ENCODE measurements around the gene CHRDL1.

Gene CHRDL1

DNA sequence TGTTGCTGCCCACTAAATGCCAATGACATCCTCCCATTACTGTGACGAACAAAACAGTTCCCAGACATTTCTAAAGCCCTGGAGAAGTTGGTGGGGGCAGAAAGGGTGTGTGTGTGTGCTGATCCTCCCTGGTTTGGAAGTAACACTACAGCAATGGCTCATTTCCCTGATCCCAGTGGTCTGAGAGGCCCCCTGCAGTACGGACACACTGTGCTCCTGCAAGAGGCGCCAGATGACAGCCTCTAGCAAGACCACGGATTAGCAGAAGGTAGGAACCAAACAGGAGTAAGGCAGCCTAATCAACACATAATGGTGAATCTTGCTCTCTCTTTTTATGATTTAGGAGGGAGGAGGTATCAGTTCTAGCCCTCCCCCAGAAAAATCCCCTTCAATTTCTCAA is 49.6 kb downstream of the CHRDL1 start:
- TF ChIP-seq CTCF (IDR thresholded peaks at IDR 0.05; ENCODE audit: control insufficient read depth, extremely low read depth, insufficient read depth): no peak
- no peak for DNase-seq (ENCODE audit: low read depth)
- no peak overlapping the region for H3K4me3 ChIP-seq (ENCODE audit: low read depth, low read length)

GRCh38 chrX:110745288-110745687 is 50.3 kb downstream of the CHRDL1 start:
- no peak for TF ChIP-seq CTCF (IDR thresholded peaks at IDR 0.05; ENCODE audit: control insufficient read depth, extremely low read depth, insufficient read depth)
- no peak overlapping the region for H3K4me3 ChIP-seq (ENCODE audit: low read depth, low read length)
- DNase-seq (ENCODE audit: low read depth): no peak

GRCh38 chrX:110743679-110744340 is 51.8 kb downstream of the CHRDL1 start:
- no peak for TF ChIP-seq CTCF (IDR thresholded peaks at IDR 0.05; ENCODE audit: control insufficient read depth, extremely low read depth, insufficient read depth)
- no peak for DNase-seq (ENCODE audit: low read depth)
- no peak overlapping the region for H3K4me3 ChIP-seq (ENCODE audit: low read depth, low read length)

GRCh38 chrX:110741213-110741796 is 54.3 kb downstream of the CHRDL1 start:
- TF ChIP-seq CTCF (IDR thresholded peaks at IDR 0.05; ENCODE audit: control insufficient read depth, extremely low read depth, insufficient read depth): no peak
- DNase-seq (ENCODE audit: low read depth): no peak
- H3K4me3 ChIP-seq (ENCODE audit: low read depth, low read length): no peak overlapping the region

DNA sequence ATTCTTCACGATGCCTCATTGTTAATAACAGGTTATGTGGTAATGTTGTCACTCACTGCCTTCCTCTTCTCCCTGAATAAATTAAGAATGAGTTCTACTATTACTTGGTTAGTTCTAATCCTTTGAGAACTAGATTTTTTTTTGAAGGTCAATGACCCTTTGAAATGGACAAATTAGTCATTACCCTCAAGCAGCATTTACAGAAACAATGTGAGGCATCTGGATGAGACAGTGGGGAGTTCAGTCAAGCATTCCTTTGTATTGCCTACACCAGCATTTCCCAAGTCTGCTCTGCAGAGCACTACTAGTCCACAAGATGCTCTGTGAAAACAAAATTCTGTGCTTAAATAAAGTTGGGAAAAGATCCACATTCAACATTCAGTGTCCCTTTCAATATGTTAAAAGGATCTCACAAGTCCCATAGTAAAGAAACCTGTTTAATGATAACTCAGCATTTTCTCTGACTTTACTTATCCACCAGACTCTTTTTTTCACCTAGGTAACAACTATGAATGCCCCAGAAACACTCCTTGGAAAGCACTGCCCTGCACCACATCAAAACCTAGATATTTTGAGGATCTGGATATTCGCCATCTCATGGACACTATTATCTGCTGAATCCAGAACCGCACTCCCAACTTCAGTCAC is 60.6 kb downstream of the CHRDL1 start:
- no peak for TF ChIP-seq CTCF (IDR thresholded peaks at IDR 0.05; ENCODE audit: control insufficient read depth, extremely low read depth, insufficient read depth)
- no peak overlapping the region for H3K4me3 ChIP-seq (ENCODE audit: low read depth, low read length)
- no peak for DNase-seq (ENCODE audit: low read depth)

GRCh38 chrX:110734271-110734670 is 61.3 kb downstream of the CHRDL1 start:
- DNase-seq (ENCODE audit: low read depth): no peak
- no peak for TF ChIP-seq CTCF (IDR thresholded peaks at IDR 0.05; ENCODE audit: control insufficient read depth, extremely low read depth, insufficient read depth)
- no peak overlapping the region for H3K4me3 ChIP-seq (ENCODE audit: low read depth, low read length)
